MM.1S (cell line): Measurements from ENCODE around the gene RNLS.

ENCODE experiments used
- DNase-seq: peaks from one replicate; pipeline ENCODE4 v3.0.0-alpha.2; 2015
- H2AFZ ChIP-seq: fragments of 300-600 bp; sonication (generic); 2 replicates; pipeline ENCODE4 v1.6.0; 2016; ENCODE audit warnings: antibody characterized with exemption, low read length
- H3F3A ChIP-seq: fragments of 300-600 bp; sonication (generic); 2 replicates; pipeline ENCODE4 v1.6.1; 2016; ENCODE audit warnings: mild to moderate bottlenecking, antibody characterized with exemption, low read length, moderate library complexity, mixed read lengths; ENCODE audit not compliant: insufficient read depth
- H3K27ac ChIP-seq: fragments of 300-600 bp; sonication (generic); 2 replicates; pipeline ENCODE4 v1.5.1; 2016; ENCODE audit warnings: mild to moderate bottlenecking, low read length
- H3K27me3 ChIP-seq: fragments of 300-600 bp; sonication (generic); replicated peaks from 2 replicates; pipeline ENCODE4 v1.6.0; 2016; ENCODE audit warnings: low read length; ENCODE audit not compliant: insufficient read depth
- H3K36me3 ChIP-seq: fragments of 300-600 bp; sonication (generic); replicated peaks from 2 replicates; pipeline ENCODE4 v1.6.1; 2016; ENCODE audit warnings: mild to moderate bottlenecking, low read length, mixed read lengths; ENCODE audit not compliant: insufficient read depth
- H3K4me1 ChIP-seq: fragments of 300-600 bp; sonication (generic); 2 replicates; pipeline ENCODE4 v1.6.1; 2016; ENCODE audit warnings: low read length, mixed read lengths
- H3K4me2 ChIP-seq: fragments of 300-600 bp; sonication (generic); 2 replicates; pipeline ENCODE4 v1.6.0; 2016; ENCODE audit warnings: low read depth, low read length
- H3K4me3 ChIP-seq: fragments of 300-600 bp; sonication (generic); 2 replicates; pipeline ENCODE4 v1.5.1; 2016; ENCODE audit warnings: low read length, mixed read lengths
- H3K79me2 ChIP-seq: fragments of 300-600 bp; sonication (generic); 2 replicates; pipeline ENCODE4 v1.6.1; 2016; ENCODE audit warnings: mixed run types, low read length, mixed read lengths
- H3K9ac ChIP-seq: fragments of 300-600 bp; sonication (generic); 2 replicates; pipeline ENCODE4 v1.6.1; 2016; ENCODE audit warnings: low read length, mixed read lengths
- H3K9me2 ChIP-seq: fragments of 300-600 bp; sonication (generic); replicated peaks from 2 replicates; pipeline ENCODE4 v1.6.1; 2016; ENCODE audit warnings: mild to moderate bottlenecking, low read length, mixed read lengths; ENCODE audit not compliant: insufficient read depth
- H3K9me3 ChIP-seq: fragments of 300-600 bp; sonication (generic); replicated peaks from 2 replicates; pipeline ENCODE4 v1.6.1; 2016; ENCODE audit warnings: mild to moderate bottlenecking, low read length, mixed read lengths; ENCODE audit not compliant: insufficient read depth
- H4K20me1 ChIP-seq: fragments of 300-600 bp; sonication (generic); 2 replicates; pipeline ENCODE4 v1.6.1; 2016; ENCODE audit warnings: mild to moderate bottlenecking, low read length, moderate library complexity, mixed read lengths; ENCODE audit not compliant: insufficient read depth
- CTCF ChIP-seq: fragments of 300-600 bp; sonication (generic); IDR thresholded peaks from 2 replicates; pipeline ENCODE4 v1.5.1; 2016; ENCODE audit warnings: antibody characterized with exemption, low read length, mixed read lengths
- EZH2 ChIP-seq: fragments of 300-600 bp; sonication (generic); optimal IDR thresholded peaks from 2 replicates; pipeline ENCODE3; 2017; ENCODE audit warnings: low read depth, mild to moderate bottlenecking, antibody characterized with exemption, low read length, mixed read lengths
- EZH2phosphoT487 ChIP-seq: fragments of 300-600 bp; sonication (generic); IDR thresholded peaks from 2 replicates; pipeline ENCODE4 v1.6.1; 2018; ENCODE audit warnings: antibody characterized with exemption, low read length

The RNLS gene

GRCh38 chr10:88455831-88456230, 127.3 kb downstream of the RNLS start:
- no peaks in the 10 kb centered on the region for H3K9me2 ChIP-seq
- no peaks in the 10 kb centered on the region for H3K9me3 ChIP-seq
- H3F3A ChIP-seq = no peaks in the 10 kb centered on the region
- TF ChIP-seq EZH2 = no peak
- no peak for TF ChIP-seq EZH2phosphoT487
- TF ChIP-seq CTCF = no peak
- no peaks in the 10 kb centered on the region for H3K4me1 ChIP-seq
- H3K4me2 ChIP-seq = no peak overlapping the region
- H3K79me2 ChIP-seq = no peaks in the 10 kb centered on the region
- no peaks in the 10 kb centered on the region for H4K20me1 ChIP-seq
- H3K9ac ChIP-seq = no peak overlapping the region
- no peak overlapping the region for H3K4me3 ChIP-seq
- H3K27me3 ChIP-seq = no peaks in the 10 kb centered on the region
- no peak overlapping the region for H2AFZ ChIP-seq
- no peak overlapping the region for H3K27ac ChIP-seq
- no peak for DNase-seq
- no peaks in the 10 kb centered on the region for H3K36me3 ChIP-seq

- no peak for DNase-seq
- Histone ChIP-seq H2AFZ (no peak overlapping the region), H3K9ac (no peak overlapping the region), H3K4me2 (no peak overlapping the region), H4K20me1 (no peaks in the 10 kb centered on the region), H3F3A (no peaks in the 10 kb centered on the region), H3K79me2 (no peaks in the 10 kb centered on the region), H3K4me1 (no peaks in the 10 kb centered on the region), H3K36me3 (no peaks in the 10 kb centered on the region), H3K9me3 (no peaks in the 10 kb centered on the region), H3K9me2 (no peaks in the 10 kb centered on the region), H3K27me3 (no peaks in the 10 kb centered on the region), H3K27ac (no peak overlapping the region), H3K4me3 (no peak overlapping the region)
- no peak for TF ChIP-seq EZH2
- TF ChIP-seq EZH2phosphoT487 = no peak
- no peak for TF ChIP-seq CTCF
Observed at GRCh38 chr10:88450201-88450600, 132.9 kb downstream of the RNLS start.

- H3K27ac ChIP-seq = no peak overlapping the region
- no peak for DNase-seq
- H3K4me1 ChIP-seq = no peaks in the 10 kb centered on the region
- no peaks in the 10 kb centered on the region for H3K9me2 ChIP-seq
- H3K4me2 ChIP-seq = no peak overlapping the region
- no peaks in the 10 kb centered on the region for H3K79me2 ChIP-seq
- no peak overlapping the region for H3K4me3 ChIP-seq
- no peak overlapping the region for H3K9ac ChIP-seq
- H3K9me3 ChIP-seq = no peaks in the 10 kb centered on the region
- no peaks in the 10 kb centered on the region for H3K36me3 ChIP-seq
- no peak overlapping the region for H2AFZ ChIP-seq
- no peaks in the 10 kb centered on the region for H4K20me1 ChIP-seq
- H3K27me3 ChIP-seq = no peaks in the 10 kb centered on the region
- TF ChIP-seq EZH2phosphoT487 = no peak
- TF ChIP-seq EZH2 = no peak
- no peak for TF ChIP-seq CTCF
- H3F3A ChIP-seq = no peaks in the 10 kb centered on the region
Observed at GRCh38 chr10:88442716-88443115, 140.4 kb downstream of the RNLS start.

- Histone ChIP-seq H3K4me2 (no peak overlapping the region), H3K9ac (no peak overlapping the region), H3F3A (no peaks in the 10 kb centered on the region), H3K27ac (no peak overlapping the region), H4K20me1 (no peaks in the 10 kb centered on the region), H3K4me1 (no peaks in the 10 kb centered on the region), H3K36me3 (no peaks in the 10 kb centered on the region), H3K9me3 (no peaks in the 10 kb centered on the region), H3K4me3 (no peak overlapping the region), H3K9me2 (no peaks in the 10 kb centered on the region), H3K79me2 (no peaks in the 10 kb centered on the region), H2AFZ (no peak overlapping the region), H3K27me3 (no peaks in the 10 kb centered on the region)
- DNase-seq = no peak
- TF ChIP-seq CTCF (no peak), EZH2phosphoT487 (no peak), EZH2 (no peak)
Observed at GRCh38 chr10:88440541-88440940, 142.6 kb downstream of the RNLS start.
